Kidney glomerular epithelial cell (primary cell): ENCODE data around the gene ADGRG6.
A peak's percentile ranks its signal among the peaks of the same experiment; 100 is the strongest.
"Not testable (repeated sequence)": the region's sequence is repeated elsewhere in the genome, so short reads cannot be mapped to it uniquely, and the experiment has no call there.

Experiments used
- DNase-seq: peaks from one replicate; lab custom pipeline; 2025; lab: John Stamatoyannopoulos, UW

ADGRG6 gene

DNA sequence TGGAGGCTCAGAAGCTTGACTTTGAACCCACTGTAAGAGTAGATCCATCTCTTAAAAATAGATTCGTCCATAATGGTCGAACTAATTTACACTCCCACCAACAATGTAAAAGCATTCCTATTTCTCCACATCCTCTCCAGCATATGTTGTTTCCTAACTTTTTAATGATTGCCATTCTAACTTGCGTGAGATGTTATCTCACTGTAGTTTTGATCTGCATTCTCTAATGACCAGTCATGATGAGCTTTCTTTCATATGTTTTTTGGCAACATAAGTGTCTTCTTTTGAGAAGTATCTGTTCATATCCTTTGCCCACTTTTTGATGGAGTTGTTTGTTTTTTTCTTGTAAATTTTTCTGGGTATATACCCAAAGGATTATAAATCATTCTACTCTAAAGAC lies 44.4 kb downstream of the ADGRG6 start:
- not testable (repeated sequence) for DNase-seq

DNA sequence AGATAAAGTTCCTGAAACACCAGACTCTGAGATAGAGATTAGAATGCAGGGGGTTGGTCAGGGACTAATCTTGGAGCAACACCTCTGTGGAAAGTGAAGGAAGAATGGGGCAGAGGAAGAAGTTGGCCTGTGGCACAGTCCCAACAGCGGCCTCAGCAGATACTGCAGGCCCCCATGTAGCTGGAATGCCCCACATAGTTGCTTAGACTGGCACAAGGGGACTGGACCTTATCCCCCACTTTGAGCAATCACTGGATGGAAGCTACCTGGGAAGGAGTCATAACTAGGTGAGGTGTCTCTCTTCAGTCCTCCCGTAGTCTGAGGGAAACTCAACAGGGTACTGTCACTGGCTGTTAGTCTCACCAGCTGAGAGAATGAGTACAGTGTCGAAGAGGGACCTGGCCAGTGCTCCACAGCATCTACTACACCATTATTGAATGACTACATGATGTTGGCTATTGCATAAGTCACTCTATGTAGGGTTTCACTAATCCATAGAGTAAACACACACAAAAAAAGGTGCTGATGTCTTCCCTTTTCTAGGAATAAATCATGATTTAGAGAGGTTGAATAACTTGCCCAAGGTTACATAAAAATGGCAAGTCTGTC lies 47.5 kb downstream of the ADGRG6 start:
- no peak for DNase-seq

DNA sequence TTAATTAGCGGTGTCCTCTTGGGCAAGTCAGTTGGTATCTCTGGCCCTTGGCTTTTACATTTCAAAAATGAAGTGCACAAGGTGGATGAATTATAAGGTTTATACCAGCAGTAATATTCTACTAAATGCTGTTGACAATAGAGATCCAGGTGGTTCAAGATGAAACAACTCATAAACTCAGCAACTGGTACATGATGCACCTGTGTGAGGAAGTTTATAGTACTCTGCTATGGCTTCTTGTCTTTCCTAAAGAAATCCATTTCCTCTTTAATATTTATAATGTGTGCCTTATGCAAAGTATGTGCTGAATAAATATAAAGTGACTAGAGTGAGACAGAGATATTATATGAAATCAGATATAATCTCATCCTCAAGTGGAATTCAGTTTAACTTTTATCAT lies 48.5 kb downstream of the ADGRG6 start:
- no peak for DNase-seq

DNA sequence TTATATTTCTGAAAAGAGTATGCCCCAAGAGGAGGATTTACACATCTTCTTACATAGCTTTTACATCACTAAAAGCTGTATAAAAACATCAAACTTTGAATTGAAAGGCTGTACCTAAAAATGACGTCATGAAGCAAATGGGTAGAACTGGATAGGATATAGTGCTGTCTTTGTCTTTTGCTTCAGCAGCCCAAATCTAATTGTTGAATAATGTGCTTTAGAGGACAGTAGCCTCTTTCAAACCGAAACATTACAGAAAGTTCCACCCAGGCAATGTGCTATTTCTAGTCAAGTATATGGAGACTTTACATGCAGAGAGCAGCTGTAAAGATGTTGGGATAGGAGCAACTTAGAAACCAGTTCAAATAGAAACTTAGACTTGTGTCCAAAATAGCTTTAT lies 51.9 kb downstream of the ADGRG6 start:
- no peak for DNase-seq

DNA sequence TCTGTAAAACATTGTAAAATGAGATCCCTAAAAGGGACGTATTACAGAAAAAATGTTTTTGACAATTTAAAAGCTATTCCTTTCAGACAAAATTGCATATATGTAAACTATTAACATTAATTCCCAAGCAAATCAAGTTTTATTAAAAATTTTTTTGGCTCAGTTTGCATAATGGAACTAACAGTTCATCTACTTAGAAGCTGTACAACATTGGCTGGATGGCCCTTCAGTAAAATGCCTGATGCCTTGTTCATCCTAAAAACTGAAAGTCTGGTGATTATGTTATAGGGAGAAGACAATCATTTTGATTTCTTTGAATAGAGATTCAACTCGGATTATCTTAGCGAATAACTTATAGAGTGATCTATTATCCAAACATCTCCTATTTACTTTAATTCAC lies 52.8 kb downstream of the ADGRG6 start:
- DNase-seq: no peak

DNA sequence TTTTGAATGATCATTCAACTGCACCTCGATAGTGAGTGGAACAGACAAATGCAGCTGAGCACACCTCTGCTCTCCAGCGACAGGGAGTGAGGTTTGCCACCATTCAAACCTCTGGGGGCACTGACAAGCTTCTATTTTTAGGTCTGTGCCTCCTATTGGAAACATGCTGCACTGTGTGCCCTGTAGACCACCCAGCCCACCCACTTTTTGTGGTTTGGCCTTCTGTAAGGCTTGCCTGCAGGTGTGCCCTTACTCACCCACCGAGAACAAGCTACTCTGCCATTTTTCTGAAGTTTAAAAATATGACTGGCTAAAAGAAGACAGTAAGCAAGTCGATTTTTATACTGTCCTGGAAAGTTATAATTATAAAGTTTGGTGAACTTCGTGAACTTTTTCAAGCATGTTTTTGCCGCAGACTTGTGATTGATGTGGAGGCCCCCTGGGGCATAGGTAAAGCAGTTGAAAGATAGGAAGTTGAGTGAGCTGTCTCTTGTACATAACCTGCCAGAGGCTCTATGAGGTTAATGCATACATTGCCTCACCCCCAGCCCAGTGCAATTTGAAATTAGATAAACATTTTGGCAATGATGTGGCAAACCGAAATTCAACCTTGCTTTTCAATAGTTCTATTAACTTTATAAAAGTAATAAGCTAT lies 53.8 kb downstream of the ADGRG6 start:
- DNase-seq: no peak

DNA sequence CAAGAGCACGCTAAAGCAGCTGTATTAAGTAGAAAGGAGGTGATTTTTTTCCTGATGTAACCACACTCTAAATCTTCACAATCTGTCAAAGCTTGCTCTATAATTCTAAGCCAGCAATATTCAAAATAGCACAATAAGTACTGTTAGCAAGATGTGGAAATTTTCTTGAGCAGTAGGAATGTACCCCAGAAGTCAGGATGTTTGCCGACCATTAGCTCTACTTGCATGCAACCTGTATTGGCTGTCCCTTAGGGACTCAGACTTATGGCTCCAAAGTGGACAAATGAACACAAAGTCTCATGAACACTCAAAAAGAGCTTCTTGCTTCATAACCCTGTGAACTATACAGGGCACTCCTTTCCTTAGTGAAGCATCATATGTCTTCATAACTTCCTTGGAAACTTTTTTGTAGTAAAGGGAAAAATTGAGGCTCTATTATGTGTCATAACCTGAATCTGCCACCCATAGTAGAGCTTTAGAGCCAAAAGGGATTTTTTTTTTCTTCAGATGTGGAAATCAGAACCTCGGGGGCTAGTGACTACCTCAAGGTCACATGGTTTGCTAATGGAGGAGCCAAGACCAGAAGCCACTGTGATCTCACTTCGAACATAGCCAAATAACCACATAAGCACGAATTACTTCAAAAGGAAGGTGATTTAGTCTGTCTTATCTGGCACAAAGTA lies 54.5 kb downstream of the ADGRG6 start:
- no peak for DNase-seq

DNA sequence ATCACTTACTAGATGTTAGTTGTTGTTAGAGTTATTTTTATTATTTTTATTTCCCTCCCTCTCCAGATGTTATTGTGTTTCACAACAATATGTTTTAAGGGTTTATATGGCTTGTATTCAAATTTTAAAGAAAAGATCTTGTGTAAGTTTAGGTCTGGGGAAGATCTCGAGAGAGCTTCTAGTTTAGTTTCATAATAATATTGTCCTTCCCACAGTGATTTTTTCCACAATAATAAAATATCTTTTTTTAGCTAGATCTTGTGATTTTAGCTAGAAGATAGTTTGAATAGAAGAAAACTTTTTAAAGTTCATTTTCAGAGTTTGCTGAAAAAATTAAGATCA lies 55.0 kb downstream of the ADGRG6 start:
- no peak for DNase-seq

DNA sequence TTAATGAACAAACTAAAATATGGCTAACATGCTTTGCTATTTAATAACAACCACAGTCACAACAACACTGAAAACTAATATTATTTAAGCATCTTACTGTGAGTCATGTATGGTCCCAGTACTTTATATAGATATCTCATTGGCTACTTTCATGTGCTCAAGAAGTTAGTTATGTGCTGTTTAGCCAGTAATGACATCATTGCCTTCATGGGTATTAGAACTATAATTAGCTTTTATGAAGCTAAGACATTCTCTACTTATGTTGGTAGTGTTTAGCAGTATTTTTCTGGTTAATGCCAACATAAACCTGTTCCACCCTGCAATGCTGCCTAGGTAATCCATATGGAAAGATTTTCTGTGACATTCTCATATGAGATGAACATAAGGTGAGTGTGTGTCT lies 56.1 kb downstream of the ADGRG6 start:
- DNase-seq: peak; percentile 6

DNA sequence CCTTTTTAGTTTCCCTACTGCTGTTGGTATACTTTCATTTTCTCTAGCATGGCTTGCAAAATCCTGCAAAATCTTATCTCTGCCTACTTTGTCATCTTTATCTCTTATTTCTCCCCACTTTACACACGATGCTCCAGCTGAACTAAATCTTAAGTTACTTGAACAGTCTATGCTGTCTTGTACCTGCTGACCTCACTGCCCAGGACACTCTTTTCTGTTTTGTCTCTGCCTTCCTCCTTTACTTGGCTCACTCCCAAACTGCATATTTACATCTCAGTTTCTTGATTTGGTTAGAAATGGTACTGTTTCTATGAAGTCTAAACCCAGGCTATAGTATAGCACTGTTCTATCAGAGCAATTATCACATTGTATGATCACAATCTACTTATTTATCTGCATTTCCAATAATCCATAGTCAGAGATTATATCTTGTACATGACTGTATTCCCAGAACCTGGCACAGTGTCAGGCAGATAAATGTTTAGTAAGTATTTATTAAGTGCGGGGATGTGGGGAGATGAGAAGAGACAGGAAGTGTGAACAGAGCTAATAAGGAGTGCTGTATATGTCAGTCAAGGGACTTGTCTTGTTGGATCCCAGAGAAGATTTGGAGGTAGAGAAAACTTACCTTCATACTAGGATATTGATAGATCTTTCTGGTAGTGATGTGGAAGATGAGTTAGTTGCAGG lies 57.6 kb downstream of the ADGRG6 start:
- DNase-seq: no peak

DNA sequence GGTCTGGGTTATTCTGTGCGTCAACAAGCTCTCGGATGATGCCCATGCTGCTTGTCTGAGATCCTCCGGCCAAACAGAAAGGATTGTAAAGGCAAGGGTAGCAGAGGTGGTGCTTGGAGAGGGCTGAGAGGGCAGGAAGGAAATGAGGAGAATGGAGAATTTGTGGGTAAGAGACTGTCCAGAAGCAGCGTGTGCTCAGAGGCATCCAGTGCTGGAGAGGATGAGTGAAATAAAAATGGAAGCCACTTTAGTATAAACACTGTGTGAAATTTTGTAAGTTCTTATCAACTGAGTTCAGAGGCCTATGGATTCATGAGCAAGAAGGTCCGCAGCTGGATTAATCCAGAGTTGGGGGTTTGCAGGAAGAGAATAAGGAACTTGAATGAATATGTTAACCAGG lies 59.5 kb downstream of the ADGRG6 start:
- DNase-seq: no peak

DNA sequence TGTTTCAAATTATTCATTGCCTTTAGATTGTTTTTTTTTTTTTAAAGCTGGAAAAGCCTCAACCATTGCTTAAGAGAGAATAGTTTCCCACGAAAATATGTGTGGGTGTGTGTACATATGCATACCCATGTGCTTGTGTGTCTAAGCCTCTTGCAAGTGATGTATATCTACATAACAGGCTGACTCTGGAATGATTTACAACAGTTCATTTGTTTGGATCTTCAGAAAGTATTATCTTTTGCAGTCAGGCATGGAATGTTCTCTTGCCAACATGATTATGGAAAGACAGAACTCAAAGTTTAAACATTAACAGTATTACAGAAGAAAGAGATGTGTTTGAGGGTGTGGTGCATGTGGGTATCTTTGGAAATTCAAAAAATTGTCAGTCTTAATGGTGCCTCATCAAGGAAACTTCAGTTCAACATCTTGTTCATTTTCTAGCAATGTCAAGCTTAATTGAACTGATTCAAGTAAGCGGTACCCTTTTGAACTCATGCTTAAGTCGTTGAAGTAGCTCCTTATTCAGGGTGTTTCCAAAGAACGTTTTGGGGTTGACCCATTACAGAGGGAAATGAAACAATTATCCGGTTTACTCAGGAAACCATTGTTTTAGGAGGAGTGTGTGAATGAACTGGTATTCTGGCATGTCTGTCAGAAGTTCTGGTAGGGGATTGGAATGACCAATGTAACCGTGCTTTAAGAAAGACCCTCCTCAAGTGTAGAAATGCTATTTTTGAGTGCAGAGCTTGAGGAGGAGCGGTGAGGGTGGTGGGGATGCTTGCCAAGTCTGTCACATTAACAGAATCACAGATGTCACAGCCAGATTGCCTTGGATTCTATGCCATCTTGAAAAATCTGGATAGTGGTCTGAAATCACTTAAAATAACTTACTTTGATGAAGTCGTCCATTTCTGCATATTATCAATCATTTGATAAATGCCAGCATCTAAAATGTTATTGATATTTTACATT lies 60.3 kb downstream of the ADGRG6 start:
- peak; percentile 94 for DNase-seq

DNA sequence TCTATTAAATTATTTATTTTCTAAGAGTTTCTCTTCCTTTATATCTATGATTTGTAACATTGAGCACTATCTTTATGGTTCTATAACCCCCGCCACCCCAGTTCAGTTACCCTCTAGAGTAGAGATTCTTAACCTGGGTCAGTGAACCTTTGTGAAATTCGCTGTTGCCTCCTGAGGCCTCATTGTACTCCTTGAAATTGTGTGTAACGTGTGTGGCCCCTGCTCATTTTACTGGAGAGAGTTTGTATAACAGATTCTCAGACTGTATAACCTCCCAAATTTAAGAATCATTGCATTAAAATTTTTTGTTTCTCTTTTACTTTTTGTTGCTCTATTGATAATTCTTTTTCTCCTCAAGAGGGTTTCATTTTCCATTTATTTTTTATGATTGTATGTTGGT lies 65.3 kb downstream of the ADGRG6 start:
- no peak for DNase-seq

DNA sequence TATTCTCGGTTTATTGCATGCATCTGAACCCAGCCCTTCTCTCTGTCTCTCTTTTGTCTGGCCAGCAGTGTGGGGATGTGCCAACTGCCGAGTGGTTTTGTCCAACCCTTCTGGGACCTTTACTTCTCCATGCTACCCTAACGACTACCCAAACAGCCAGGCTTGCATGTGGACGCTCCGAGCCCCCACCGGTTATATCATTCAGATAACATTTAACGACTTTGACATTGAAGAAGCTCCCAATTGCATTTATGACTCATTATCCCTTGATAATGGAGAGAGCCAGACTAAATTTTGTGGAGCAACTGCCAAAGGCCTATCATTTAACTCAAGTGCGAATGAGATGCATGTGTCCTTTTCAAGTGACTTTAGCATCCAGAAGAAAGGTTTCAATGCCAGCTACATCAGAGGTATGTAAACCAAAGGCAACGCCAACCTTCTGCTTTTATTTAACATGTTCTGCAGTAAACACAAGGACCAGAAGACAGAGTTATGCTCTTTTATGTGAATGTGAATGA lies 65.8 kb downstream of the ADGRG6 start:
- no peak for DNase-seq

DNA sequence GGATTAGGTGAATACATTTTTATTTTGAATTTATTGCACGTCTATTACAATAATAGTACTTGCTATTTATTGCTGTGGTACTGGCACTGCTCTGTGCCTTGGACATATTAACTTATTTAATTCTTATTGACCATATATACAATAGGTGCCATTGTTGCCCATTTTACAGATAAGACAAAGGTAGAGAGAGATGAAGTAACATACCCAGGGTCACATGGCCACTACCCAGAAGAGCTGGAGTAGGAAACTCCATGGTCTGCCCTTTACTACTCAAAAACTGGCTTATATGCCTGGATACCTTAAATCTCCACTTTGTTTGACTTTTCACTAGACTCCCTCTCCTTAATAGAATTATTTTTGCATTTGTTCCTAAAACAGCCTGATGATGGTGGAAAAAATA lies 67.5 kb downstream of the ADGRG6 start:
- DNase-seq: no peak

DNA sequence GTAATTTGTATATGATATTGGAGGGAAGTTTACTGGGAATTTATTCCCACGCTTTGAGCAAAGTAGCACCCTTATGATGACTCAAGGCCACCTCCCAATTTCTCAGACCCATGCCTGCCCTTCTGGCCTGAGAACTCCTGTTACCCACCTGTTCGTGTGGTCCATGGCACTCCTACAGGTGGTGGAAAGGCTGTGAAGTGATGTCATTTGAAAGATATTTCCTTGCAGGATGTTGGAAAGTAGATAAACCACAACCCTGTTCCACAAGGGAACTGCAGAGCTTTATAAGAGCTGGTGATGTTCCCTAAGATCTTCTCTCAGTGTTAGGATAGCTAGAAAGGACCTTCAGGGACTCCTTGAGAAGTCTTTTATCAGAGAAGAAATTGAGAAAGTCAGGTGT lies 70.5 kb downstream of the ADGRG6 start:
- DNase-seq: peak; percentile 88

DNA sequence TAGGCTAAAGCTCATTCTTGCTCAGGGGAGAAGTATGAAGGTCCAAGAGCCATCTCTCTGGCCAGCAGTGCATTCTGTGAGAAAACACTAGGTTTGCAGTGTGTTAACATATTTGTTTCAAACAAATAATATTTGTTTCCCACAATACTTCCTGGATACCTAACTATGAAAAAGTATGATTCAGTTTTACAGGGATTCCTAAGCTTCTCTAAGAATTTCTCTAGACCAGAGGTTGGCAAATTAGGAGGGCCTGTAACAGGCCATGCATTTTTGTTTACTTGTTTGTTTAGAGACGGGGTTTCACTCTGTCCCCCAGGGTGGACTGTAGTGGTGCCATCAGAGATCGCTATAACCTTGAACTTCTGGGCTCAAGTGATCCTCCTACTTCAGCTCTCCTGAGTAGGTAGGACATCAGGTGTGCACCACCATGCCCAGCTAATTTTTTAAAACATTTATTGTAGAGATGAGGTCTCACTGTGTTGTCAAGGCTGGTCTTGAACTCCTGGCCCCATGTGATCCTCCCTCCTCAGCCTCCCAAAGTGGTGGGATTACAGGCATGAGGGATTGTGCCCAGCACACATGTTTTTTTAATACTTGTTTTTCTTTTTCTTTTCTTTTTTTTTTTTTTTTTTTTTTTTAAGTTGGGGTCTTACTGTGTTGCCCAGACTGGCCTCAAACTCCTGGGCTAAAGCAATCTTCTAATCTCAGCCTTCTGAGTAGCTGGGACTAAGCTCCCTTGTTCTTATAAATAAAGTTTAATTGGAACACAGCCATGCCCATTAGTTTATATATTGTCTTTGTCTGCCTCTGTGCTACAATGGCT lies 71.7 kb downstream of the ADGRG6 start:
- peak; percentile 49 for DNase-seq

DNA sequence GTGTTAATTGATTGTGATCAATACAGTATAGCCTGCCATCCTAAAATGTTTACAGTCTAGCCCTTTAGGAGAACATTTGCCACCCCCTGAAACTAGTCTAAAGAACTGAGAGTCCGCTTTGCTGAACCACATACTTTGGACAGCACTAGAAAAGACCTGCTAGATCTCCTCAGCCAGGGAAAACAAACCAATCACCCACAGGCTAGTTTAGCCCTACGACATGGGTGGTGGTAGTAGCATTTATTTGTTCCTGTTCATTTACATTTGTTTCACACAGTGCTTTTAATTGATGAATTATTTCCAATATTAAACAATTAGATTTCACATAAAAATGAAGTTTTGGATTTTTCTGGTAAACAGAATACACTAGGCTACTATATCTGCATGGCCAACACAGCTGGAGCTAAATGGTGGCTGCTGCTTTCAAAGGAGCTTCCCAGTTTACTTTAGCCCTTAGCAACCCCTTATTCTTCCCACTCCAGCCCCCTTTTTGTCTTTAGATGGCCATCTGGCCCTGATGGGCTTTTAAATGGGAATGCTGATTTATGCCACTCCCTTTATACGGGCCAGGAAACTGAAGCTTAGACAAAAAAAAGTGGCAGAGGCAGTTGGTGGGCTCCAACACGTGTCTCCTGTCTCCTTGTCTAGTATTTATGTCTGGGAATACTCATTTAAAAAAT lies 72.4 kb downstream of the ADGRG6 start:
- no peak for DNase-seq

DNA sequence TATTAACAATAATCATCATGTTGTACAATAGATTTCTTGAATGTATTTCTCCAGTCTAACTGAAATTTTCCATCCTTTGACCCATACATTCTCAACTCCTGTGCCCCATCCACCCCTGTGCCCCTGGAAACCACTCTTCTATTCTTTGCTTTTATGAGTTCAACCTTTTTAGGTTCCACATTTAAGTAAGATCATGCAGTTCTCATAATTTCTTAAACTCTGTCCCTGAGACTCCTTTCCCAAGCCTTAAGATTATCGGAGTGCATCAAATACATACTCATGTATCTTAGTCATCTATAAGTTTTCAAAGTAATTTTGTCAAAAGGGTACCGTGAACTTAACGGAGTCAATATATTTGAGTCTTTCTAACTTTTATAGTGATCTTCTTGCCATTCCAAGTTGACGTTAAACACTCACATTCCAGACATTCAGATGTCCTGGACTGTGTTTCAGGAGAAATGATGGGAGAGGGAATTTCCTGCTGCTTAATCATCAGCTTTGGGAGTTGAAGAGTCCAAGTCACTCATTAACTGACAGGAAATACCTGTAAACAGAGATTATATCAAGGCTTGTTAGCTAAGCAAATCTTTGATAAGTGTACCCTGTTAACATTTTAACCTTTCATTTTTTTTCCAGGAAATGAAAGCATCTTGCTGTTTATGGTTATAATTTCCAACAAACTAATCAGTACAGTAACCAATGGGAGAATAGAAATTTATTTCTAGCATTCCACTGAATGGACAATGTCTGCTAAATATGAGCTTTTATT lies 73.3 kb downstream of the ADGRG6 start:
- DNase-seq: peak; percentile 97
